HG03432 (cell line): ENCODE results near the gene FCN1.

ENCODE experiments used
- ATAC-seq: cut with Tn5 transposase; IDR thresholded peaks from one replicate; pipeline ENCODE4 v1.9.1; 2021; ENCODE audit warnings: mild to moderate bottlenecking, moderate library complexity; ENCODE audit not compliant: unreplicated experiment

Gene FCN1

DNA sequence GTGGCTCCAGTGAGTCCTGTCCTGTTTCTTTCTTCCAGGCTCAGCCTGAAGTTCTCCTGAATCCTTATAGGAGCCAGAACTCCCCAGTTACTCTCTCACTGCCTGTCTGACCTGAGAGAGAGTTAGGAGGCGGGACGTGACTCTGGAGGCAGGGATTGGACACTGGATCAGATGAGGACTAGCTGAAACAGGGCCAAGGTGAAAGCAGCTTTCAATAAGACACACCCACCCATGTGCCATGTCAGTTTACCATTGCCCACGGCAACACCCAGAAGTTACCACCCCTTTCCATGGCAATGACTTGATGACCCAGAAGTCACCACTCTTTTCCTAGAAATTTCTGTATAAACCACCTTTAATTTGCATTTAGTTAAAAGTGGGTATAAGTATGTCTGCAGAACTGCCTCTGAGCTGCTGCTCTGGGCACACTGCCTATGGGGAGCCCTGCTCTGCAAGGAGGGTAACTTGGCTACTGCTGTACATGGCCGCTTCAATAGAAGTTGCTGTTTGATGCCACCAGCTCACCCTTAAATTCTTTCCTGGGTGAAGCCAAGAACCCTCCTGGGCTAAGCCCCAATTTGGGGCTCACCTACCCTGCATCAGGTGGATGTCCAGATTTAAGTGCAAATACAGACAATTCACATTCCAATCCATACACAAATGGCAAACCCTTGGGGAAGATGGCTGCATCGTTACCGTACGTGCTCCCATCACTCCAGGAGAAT, 23.4 kb downstream of the FCN1 start:
- ATAC-seq, result no peak

DNA sequence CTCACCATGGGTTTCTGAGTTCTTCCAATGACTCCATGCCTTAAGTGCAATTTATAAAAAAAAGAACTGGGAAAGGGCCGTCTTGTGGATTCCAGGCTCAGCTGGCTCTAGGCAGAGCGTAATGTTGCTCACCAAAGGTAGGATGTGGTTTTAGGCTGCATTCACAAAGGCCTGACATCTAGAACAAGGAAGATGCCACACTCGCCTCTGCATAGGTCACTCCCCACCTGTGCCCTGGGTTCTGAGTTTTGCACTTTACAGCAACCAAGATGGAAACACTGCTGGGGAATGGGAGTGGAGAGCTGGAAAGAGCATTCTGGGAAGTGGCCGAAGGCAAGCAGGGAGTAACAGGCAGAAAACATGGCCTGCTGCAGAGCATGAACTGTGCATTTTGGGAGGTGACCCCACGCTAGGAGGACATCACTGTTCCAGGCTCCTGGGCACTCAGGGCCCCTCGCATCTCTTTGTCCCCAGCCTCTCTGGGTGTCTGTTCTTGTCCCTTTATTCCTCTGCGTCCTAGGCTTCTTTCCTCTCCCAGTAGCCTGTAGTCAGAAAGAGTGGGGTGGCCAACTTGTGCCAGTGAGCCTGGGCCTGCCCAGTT, 24.8 kb downstream of the FCN1 start:
- ATAC-seq, result no peak

DNA sequence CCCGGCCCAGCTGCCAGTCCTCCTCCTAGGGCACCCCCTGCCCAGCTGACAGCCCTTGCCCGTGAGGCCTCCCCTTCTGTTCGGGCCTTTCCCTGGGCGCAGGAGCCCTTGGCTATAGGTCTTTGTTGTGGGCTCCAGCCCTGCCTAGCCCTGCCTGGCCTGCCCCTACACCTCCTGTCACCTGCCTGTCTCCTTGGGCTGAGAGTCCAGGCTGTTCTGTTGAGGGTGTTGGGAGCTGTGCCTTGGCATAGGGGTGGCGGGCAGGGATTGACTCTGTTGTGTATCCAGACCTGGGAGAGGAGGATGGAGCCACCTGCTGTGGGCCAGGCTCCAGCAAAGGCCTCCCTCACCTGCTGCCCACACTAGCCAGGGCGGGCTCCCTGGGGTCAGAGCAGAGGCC, 25.5 kb downstream of the FCN1 start:
- no peak for ATAC-seq

DNA sequence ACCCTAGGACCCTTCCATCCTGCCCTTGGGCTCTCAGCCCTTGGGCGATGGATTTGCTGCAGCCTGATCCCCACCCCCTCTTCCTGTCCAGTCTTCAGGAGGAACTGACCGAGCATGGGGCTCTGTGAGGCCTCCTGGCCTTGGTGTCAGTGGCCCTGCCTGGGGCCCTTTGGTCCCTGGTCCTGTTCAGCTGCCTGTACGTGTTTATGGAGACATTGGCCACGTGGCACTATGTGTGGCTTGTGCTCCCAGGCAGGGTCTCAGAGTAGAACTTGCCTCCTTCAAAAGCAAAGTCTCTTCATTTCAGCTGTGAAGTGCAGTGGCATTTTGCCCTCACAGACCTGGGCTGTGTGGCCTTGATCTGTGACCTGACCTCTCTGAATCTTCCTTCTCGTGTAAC, 26.0 kb downstream of the FCN1 start:
- ATAC-seq, result no peak

DNA sequence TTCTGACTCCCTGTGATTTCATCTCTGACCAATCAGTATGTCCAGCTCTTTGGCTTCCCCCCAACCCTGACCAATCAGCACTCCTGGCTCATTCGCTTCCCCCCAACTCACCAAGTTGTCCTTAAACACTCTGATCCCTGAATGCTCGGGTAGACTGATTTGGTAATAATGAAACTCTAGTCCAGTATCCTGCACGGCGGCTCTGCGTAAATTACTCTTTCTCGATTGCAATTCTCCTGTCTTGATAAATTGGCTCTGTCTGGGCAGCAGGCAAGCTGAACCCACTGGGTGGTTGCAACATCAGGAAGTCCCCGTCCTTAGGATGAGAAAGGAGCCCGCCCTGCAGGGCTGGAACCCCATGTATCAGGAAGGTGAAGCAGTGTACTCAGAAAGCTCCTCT, 26.7 kb downstream of the FCN1 start:
- ATAC-seq, result no peak

DNA sequence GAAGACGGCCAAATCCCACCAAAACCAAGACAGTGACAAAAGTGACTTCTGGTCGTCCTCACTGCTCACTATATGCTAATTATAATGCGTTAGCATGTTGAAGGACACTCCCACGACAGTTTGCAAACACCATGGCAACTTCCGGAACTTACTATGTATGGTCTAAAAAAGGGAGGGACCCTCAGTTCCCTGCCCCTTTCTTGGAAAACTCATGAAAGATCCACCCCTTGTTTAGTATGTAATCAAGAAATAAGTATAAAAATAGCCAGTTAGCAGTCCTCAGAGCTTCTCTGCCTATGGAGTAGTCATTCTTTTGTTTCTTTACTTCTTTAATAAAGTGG, 27.6 kb downstream of the FCN1 start:
- ATAC-seq, result no peak

DNA sequence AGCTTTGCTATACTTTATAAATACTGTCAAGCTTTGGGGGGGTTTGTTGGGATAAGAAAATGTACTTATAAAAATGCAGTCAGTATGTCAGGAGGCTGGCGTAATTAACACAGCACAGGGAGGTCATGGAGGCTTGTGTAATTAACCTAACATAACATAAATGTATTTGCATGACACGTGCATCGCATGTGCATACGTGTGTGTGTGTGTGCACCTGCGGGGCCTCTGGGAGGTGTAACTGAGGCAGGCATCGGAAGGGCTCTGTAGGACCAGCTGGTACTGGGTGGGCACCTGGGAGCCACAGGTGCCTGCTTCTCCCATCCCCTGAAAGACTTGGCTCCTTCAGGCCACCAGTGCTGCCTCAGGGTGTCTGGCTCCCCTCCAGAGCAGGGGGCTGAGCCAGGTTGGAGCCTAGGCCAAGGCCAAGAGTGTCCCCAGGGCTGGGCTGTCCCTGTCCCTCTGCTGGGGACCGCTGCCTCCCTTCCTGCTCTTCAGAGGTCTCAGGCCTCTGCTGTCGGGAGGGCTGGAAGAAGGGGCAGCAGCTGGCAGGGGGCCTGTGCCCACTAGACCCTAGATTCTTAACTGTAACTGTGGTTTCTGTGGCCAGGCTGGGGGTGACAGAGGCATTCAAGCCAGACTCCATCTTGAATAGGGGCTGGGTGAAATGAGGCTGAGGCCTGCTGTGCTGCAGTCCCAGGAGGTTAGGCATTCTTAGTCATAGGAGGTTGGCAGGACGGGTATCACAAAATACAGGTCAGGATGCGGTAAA, 28.1 kb downstream of the FCN1 start:
- ATAC-seq, result no peak

DNA sequence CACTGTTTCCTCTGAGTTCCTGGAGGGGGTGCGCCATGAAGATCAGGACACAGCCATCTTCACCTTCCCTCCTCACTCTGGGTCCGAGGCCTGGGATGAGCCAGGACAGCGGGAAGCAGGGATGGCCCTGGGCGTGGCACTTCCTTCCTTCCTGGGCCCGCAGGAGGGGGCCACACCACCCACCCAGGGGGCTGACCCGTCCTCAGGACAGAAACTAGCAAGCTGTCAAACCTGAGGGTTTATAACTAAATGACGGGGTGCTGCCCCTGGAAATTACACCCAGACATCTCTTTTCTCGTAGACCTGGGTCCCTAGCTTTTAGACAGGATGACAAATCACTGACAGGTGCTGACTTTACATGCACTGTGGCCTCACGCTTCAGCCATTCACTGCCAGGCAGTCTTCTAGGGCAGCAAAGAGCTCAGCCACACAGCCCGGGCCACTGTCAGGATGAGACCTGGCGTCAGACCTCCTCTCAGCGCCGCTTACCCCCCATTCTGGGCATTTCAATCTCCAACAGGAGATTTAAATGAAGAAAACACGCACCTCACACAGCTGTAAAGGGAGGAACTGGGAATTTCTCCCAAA, 29.0 kb downstream of the FCN1 start:
- no peak for ATAC-seq

DNA sequence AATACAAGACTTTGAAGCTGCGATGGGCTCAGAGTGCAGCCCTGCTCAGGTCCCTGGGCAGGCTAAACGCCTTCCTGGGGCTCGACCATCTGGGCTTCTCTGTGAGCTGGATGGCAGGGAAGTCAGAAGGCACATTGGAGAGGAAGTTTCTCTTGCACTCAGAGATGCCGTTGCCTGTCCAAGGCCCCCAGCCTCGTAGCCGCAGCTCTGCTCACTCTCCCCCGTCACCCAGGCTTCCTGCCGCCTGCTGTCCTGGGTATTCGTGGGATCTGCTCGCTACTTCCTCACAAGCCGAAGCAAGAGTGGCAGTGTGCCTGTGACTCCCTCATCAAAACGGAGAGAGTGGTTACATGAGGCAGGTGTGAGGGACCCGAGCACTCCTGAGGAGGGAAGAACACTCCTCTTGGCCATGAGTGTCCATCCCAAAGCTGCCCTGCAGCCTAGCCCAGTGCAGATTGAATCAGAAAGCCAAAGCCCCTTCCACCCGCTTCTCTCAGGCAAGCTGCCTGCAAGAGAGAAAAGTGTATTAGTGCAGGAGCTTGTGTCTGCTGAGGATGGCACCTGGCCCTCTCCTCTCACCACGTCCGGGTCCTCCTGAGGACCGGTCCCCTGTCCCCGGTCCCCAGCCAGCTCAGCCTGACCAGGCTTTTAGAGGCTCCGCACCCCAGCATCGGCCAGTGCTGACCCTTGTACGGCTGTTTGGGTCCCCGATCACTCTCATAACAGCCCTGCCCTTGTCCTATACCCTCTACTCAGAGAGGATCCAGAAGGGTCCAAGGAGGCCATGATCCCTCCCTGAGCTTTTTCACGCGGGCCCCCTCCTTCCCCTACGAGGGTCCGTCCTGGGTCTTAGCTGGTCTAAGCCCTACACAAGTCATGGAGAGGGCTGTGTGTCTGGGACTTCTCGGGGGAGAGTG, 29.8 kb downstream of the FCN1 start:
- no peak for ATAC-seq

DNA sequence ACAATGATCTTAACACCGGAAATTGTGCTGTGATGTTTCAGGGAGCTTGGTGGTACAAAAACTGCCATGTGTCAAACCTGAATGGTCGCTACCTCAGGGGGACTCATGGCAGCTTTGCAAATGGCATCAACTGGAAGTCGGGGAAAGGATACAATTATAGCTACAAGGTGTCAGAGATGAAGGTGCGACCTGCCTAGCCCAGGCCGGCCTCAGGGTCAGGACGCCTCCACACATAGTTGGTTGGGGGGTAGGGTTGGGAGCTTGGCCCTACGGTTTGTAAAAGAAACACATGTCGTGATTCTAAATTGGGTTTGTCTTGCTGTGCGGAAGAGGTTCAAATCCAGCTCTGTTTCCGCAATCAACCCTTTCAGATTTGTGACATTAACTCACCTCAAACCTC, 30.5 kb downstream of the FCN1 start:
- ATAC-seq, result no peak

DNA sequence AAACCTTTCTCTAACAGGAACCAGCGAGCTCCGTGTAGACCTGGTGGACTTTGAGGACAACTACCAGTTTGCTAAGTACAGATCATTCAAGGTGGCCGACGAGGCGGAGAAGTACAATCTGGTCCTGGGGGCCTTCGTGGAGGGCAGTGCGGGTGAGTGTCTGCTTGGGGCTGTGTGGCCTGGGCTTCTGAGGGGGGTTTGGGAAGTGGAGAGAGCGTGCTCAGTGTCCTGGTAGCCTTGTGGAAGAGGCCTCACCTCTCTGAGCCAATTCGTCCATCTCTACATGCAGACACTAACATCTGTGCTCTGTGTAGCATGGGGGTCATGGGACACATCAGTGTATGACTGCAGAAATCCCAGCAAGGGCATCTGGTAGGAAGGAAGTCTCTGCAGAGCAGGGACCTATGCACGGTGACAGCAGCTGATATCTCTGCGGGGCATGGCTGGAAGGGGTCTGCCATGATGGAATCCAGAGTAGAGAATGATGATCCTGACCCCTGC, 31.2 kb downstream of the FCN1 start:
- ATAC-seq, result no peak

DNA sequence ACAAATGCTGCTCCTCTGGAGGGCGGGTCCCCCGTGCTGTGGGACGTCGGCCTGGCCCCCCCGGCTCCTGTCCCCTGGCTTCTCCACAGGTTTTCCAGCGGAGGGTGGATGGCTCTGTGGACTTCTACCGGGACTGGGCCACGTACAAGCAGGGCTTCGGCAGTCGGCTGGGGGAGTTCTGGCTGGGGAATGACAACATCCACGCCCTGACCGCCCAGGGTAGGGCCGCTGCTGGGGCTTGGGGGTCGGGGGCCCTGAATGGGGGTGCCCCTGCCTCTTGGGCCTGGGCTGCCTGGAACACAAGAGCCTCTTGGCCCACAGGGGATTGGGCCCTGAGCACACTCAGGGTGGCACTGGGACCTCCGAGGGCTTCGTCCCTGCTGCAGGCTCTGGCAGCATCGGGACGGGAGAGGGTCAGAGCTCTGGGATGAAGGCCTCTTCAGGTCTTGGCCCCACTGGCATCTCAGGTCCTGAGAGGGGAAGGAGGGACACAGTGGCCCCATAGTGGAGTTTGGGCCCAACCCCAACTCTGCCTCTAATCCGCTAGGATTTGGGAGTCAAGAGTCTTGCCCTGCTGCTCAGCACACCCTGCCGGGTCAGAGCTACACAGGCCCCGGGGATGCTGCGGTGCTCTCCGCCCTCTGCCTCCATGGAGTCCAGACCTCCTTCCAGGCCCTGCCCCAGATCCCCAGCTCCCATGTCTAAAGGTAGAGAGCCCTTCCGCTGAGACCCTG, 31.9 kb downstream of the FCN1 start:
- no peak for ATAC-seq

DNA sequence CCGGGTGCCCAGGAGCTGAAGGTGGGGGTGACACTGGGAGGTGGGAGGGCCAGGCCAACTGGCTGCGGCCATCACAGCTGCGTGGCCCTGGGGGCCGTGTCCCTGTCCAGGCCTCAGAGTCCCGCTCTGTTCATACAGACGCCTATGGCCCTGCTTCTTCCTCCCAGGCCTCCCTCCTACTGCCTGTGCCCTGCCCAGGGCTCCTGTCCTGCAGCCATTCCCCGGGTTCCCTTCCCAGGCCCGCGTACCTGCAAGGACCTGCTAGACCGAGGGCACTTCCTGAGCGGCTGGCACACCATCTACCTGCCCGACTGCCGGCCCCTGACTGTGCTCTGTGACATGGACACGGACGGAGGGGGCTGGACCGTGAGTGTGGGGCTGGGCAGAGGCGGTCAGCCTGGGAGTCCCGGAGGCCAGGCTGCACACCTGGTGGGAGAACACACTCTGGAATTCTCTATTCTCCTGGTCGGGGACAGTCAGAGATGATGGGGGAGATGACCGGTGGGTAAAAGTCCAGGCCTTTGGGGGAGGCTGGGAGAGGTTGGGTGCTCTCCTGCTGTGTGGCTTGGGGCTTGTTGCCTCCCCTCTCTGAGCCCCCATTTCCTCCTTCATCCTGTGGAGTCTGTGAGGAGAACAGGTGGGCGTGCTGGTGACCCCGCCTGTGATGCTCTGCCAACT, 32.6 kb downstream of the FCN1 start:
- ATAC-seq, result no peak

DNA sequence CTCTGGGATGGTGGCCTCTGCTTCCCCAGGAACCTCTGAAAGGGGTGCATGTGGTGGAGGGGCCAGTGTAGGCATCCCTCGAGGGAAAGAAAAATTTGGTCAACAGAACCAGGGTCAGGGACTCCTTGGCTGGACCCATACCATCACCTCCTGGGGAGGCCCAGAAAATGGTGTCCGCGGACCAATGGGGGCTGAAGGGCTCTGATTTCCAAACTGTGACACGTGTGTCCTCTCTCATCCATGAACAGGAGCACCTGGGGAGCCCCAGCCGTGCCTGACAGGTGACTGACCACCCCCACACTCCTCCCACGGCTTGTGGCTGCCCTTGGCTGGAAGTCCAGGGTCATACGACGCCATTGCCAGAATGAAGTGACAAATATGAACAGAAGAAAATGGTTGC, 33.2 kb downstream of the FCN1 start:
- no peak for ATAC-seq

DNA sequence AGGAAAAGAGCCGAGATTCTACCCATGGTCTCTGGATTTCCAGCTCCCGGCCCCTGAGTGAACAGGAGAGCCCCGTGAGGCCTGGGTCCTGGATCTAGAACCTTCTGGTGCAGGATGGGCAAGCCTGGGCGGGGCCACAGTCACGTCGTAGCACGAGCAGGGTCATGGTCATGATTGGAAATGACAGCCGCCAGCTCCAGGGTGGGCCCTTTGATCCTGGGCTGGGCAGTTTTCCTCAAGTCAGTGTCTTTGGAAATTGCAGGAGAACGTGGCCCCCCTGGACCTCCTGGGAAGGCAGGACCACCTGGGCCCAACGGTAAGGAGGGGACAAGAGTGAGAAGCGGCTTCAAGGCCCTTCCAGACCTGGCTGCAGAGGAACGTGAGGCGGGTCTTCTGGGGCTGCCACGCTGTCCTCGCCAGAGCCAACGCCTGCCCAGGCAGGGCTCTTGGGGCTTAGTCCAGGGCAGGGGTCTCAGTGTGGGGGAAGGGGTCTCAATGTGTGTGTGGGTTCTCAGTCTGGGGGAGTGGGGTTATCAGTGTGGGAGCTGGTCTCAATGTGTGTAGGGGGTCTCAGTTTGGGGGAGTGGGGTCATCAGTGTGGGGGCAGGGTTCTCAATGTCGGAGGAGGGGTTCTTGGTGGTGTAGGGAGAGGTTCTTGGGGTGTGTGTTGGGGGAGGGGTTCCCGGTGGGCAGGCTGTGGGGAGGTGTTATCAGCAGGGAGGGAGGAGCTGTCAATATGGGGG, 34.5 kb downstream of the FCN1 start:
- no peak for ATAC-seq

DNA sequence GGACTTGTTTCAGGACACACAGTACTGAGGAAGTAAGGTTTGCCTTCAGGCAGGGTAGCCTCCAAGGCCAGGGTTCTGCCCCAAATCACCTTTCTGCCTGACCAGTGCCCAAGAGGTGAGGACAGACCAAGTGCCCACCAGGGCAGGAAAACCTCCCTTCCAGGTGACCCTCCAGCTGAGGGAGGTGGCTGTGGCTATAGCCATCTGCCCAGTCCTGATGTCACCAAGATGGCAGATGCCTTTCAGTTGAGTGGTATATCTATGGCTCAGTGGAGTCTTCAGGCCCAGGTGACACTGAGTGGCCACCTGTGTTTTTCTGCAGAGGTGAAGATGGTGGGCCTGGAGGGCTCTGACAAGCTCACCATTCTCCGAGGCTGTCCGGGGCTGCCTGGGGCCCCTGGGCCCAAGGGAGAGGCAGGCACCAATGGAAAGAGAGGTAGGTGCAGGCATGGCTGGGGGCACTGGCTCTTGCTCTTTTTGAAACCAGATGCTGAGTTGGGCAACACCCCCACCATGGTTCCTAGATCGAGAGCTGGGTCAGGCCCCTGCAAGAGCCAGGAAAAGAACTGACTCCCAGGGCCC, 35.4 kb downstream of the FCN1 start:
- ATAC-seq, result no peak

DNA sequence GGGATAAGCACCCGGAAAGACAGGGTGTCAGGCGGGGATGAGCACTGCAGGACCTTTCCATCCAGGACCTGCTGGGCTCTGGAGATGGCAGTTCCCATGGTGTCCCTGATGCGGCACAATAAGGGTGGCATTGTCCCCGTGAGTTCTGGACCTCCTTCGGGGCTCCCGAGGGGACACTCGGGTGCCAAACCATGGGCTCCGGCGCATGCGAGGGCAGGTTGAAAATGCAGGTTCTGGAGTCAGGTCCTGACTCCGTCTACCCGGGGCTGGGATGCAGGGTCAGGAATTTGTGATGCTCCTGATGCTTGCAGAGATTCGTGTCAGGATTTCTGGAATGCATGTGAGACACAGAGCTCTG, 36.4 kb downstream of the FCN1 start:
- ATAC-seq, result no peak

DNA sequence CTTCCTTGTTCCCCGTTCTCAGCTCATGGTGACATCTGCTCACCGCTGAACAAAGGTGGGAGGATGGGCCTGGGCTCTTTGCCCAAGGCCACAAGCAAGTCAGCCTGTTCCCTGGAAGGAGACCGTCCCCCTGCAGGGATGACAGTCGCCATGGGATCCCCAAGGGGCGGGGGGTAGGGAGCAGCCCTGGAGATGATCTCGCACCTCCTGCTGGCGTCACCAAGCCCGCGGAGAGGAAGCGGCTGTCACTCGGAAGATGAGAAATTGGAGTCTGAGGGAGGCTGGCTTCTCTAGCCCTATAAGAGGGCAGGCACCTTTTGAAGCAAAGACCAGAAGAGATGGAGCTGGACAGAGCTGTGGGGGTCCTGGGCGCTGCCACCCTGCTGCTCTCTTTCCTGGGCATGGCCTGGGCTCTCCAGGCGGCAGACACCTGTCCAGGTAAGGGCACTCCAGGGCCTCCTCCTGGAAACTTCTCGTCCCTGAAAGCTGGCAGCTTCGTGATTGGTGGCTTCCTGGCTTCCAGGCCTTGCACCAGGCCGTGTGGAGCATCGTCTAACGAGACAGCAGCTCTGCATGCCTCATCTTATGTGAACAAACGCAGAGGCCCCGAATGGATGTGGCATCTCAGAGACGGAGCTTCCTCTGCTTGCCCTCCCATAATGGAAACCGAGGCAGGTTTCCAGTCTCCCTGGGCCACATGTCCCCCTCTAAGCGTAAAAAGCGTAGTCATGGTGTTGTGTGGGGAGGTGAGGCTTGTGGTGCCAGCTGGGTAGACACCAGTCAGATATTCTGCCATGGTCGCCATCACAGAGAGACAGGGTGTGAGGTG, 37.0 kb downstream of the FCN1 start, which contains the start of gene FCN2:
Gene FCN2 (plus strand): TSS at position 327 of the 829 bp plus-strand sequence. CDS start 12 bp downstream, at position 339.
- no peak for ATAC-seq
